Renal cortical epithelial cell (primary cell): Measurements from ENCODE around the gene NPL. TPM values are rescaled to one million over a fixed set of nuclear protein-coding genes. Genes with fewer than 3 reads are reported as not detected.

ENCODE experiments used
- DNase-seq: peaks from one replicate; pipeline ENCODE4 v3.0.0-alpha.2; 2011; ENCODE audit warnings: low read depth
- total RNA-seq: library from RNA; depleted of rRNA; stranded (reverse); fragments of >200 nt; gene quantifications from 2 replicates; pipeline ENCODE4 v1.2.3, GENCODE V29; 2014

Gene NPL
- total RNA-seq, 1 donor from 2014 or later: 1.5 TPM

- no peak for DNase-seq
Measured at GRCh38 chr1:182816863-182817262, 27.3 kb downstream of the NPL start.

- no peak for DNase-seq
Measured at GRCh38 chr1:182817802-182818201, 28.2 kb downstream of the NPL start.

DNA sequence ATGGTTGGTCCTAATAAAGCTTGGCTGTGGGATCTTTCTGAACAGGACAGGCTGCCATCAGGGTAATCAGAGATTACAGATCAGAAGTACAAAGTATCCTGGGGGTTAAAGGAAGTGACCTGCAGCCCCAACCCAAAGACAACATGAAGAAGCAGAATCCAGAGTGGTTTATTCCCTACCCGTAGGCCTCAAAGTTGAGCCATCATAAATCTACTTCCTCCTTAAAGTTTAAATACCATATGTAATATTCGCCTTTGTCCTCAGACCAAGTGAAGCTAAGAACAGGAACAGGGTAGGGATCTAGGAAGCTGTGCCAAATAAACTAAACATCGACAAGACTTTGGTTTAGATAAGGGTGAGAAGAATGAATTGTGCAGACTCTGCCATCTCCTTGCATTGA lies 33.6 kb downstream of the NPL start:
- DNase-seq: no peak

GRCh38 chr1:182826892-182827291 lies 37.3 kb downstream of the NPL start:
- no peak for DNase-seq

- no peak for DNase-seq
Measured at GRCh38 chr1:182829285-182829932, 39.8 kb downstream of the NPL start.

- peak; percentile 79 for DNase-seq
Measured at GRCh38 chr1:182833271-182833670, 43.7 kb downstream of the NPL start.

DNA sequence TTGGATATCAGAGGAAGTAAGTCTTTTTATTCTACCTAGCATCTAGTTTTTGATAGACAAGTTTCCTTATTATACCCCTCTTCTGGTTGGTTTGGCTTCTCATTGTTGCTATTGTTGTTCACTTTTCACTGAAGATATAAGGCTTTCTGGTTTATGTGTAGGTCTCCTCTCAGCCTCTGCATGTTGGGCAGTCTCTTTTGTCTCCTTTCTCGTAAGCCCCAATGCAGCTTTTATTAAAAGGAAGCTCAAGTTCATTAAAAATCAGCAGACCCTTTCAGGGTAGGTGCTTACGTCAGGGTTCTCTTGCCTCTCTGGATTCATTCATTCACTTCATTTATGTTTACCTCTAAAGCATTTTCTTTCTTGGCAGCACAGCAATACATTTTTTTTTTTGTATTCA lies 44.8 kb downstream of the NPL start:
- DNase-seq: no peak

DNA sequence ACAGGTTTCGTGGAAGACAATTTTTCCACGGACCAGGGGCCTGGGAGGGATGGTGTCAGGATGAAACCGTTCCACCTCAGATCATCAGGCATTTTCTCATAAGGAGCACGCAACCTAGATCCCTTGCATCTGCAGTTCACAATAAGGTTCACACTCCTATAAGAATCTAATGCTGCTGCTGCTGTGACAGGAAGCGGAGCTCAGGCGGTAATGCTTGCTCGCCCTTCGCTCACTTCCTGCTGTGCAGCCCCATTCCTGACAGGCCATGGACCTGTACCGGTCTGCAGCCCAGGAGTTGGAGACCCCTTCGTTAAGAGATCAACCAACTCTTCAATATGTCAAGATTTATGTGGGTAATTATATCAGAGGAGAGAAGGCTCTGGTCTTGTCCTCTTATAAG lies 46.2 kb downstream of the NPL start:
- no peak for DNase-seq

DNA sequence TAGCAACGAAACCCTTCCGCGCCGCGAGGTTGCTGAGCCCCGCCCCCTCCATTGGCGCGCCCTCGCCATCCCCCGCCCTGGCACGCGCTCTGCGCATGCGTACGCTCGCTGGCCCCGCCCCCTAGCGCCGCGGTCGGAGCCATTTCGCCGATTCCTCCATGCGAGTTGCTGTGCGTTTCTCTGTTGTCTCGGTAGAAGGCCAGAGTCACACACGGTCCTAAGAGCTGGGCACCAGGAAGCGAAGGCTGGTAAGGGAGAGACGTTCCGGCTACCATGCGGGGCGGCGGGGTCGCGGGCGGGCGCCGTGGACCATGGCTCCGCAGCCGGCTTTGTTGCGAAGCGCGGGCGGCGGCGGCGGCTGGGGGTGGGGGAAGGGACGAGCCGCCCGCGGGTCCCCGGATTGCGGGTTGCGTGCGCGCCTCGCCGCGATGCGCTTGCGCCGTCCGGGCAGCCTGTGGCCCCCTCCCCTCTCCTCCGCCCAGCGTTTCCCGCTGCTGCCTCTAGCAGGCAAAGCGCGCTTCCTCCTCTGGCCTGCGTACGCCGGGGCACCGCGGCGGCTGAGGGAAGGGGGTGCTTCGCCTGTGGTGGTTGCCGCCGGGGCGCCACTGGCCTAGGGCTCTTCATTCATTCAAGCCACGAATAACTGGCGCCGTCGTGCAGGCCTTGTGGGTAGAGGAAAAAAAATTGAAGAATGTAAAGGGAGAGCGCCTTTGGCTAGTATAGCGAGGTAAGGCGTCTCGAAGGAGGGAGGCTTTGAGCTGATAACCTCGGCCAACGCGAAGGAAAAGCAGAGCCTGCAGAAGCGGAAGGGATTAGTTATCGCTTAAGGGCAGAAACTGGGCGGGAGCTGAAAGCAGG lies 49.9 kb downstream of the NPL start, which contains the start of gene DHX9:
DHX9 (plus strand) TSS at position 139 of the 858 bp plus-strand sequence. CDS start 3,220 bp downstream, outside the sequence.
- peak; percentile 71 for DNase-seq

- peak; percentile 95 for DNase-seq
Measured at GRCh38 chr1:182841368-182841988, 51.9 kb downstream of the NPL start.

- no peak for DNase-seq
Measured at GRCh38 chr1:182842265-182842664, 52.7 kb downstream of the NPL start.

- no peak for DNase-seq
Measured at GRCh38 chr1:182845379-182845778, 55.8 kb downstream of the NPL start.

DNA sequence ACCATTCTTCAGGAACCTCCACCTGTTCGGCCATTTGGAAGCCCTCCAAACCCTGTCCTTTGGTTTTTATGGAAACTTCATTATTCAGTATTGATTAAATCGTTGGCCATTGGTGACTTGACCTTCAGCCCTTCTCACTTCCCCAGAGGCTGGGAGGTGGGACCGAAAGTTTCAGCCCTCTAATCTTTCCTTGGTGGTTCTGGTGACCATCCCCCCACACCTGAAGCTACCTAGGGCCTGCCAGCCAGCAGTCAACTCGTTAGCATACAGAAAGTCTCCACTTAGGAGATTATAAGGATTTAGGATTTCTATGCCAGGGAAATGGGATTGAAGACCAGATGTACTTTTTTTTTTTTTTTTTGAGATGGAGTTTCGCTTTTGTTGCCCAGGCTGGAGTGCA lies 56.3 kb downstream of the NPL start:
- no peak for DNase-seq

DNA sequence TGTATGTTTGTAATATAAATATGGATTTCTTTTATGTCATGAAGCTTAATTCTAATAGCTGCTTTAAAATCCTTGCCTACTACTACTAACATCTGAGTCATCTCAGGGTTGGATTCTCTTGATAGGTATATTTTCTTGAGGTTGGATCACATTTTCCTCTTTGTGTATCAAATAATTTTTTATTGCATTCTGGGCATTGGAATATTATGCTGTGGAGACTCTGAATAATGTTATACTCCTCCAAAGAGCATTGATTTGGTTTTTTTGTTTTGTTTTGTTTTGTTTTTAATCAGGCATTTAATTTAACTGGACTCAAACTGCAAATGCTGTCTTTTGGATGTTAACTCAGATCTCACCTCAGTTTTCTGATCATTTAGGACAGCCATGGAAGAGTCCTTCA lies 57.5 kb downstream of the NPL start:
- DNase-seq: no peak

- DNase-seq: no peak
Measured at GRCh38 chr1:182848736-182849135, 59.2 kb downstream of the NPL start.

DNA sequence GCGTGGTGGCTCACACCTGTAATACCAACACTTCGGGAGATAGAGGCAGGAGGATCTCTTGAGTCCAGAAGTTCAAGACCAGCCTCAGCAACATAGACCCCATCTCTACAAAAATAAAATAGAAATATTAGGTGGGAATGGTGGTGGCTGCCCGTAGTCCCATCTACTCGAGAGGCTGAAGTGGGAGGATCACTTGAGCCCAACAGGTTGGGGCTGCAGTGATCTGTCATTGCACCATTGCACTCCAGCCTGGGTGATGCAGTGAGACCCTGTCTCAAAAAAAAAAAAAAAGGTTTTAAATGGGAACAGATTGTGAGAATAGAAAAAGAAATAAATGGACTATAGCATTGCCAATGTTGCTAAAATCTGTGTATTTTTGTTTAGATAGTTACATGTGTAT lies 60.7 kb downstream of the NPL start:
- no peak for DNase-seq

DNA sequence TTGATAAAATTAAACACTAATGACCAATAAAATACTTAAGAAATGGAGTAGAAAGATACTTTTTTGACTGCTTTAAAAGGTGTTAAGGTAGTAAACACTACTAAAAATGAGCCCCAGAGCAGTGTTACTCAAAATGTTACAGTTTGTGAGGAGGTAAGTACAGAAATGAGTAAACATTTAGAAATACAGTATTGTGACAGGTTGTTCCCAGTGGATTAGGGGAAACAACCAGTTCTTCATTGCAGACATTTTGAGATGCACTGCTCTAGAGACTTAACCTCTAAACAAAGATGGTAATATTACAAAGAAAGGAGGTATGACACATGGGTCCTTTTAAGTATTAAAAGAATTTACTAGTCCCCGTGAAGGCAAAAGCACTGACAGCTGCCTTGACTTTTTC lies 62.3 kb downstream of the NPL start:
- no peak for DNase-seq

- DNase-seq: no peak
Measured at GRCh38 chr1:182855911-182856310, 66.3 kb downstream of the NPL start.

DNA sequence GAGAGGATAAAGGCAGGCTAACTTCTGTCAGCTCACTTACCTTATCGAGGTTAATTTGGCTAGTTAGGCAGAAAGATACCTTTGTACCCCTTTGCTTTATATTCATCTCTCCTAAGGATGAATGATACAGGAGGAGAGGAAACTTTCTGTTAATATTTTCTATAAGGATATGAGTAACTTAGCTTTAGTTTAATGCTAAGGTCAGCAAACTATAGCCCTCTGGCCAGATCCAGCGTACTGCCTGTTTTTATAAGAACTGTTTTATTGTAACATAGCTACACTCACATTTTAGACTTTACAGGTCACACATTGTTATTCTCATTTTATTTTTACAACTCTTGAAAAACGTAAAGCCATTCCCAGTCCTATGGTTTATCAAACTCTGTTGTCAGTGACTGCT lies 67.6 kb downstream of the NPL start:
- DNase-seq: no peak

DNA sequence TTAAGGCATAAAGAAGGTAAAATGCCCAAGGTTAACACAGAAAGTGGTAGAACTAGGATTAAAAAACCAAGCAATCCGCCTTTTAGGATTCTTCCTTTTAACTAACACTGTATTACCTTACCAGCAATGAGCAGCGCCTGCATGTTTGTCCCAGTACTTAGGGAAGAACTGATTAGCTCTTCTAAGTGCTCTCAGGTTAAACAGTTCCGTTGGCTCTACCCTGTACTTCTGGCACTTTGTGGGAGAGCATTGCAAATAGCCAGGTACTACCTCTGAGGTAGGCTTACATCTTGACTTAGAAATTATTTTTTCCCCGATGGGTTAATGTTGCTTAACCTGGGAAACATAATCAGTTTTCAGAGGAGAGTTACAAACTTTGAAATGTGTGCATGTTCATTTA lies 71.1 kb downstream of the NPL start:
- no peak for DNase-seq

- DNase-seq: no peak
Measured at GRCh38 chr1:182861994-182862393, 72.4 kb downstream of the NPL start.

GRCh38 chr1:182862827-182863226 lies 73.3 kb downstream of the NPL start:
- DNase-seq: no peak

DNA sequence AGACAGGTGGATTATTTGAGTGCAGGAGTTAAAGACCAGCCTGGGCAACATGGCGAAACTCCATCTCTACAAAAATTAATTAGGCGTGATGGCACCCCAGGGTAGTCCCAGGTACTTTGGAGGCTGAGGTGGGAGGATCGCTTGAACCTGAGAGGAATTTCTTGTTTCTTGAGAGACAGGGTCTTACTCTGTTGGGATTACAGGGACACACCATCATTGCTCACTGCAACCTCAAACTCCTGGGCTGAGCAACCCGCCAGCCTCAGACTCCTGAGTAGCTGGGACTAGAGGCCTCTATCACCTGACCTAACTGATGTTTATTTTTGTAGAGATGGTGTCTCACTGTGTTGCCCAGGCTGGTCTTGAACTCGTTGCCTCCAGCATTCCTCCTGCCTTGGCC lies 74.4 kb downstream of the NPL start:
- no peak for DNase-seq
